Measurements from ENCODE around the gene ADRA2C.

Gene ADRA2C

DNA sequence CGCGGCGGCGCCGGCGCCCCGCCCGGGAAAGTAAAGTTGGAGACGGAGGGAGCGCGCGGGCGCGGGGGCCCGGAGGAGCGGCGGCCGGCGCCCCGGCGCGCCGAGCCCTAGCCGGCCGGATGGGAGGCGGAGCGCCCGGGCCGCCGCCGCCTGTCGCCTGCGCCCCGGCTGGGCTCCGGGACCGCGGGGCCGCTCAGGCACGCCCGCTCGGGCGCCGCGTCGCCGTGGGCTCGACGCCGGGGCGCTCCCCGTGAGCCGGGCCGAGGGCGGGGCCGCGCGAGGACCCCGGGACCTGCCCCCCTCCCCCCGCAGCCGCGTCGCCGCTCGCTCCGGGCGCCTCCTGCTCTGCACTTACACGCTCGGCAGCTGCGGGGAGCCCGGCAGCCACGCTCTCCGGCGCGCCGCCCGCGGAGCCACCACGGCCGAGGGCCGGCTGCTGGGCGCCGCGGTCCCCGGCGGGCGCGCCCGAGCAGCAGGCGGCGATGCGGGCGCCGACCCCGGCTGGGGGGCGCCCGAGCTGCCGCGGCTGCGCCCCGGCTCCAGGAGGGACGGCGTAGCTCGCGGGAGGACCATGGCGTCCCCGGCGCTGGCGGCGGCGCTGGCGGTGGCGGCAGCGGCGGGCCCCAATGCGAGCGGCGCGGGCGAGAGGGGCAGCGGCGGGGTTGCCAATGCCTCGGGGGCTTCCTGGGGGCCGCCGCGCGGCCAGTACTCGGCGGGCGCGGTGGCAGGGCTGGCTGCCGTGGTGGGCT, at the start of gene ADRA2C:
ADRA2C (plus strand) TSS at position 350 of the 749 bp plus-strand sequence; CDS start at position 572, 222 bp downstream.
- no peak for DNase-seq (ENCODE audit: low spot score)
- peak within 1 kb of the TSS; percentile 73 for H3K4me3 ChIP-seq
- TF ChIP-seq, protein P1, sequence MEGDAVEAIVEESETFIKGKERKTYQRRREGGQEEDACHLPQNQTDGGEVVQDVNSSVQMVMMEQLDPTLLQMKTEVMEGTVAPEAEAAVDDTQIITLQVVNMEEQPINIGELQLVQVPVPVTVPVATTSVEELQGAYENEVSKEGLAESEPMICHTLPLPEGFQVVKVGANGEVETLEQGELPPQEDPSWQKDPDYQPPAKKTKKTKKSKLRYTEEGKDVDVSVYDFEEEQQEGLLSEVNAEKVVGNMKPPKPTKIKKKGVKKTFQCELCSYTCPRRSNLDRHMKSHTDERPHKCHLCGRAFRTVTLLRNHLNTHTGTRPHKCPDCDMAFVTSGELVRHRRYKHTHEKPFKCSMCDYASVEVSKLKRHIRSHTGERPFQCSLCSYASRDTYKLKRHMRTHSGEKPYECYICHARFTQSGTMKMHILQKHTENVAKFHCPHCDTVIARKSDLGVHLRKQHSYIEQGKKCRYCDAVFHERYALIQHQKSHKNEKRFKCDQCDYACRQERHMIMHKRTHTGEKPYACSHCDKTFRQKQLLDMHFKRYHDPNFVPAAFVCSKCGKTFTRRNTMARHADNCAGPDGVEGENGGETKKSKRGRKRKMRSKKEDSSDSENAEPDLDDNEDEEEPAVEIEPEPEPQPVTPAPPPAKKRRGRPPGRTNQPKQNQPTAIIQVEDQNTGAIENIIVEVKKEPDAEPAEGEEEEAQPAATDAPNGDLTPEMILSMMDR (IDR thresholded peaks at IDR 0.05): no peak
- H3K27ac ChIP-seq: peak within 1 kb of the TSS; percentile 57 to 92

DNA sequence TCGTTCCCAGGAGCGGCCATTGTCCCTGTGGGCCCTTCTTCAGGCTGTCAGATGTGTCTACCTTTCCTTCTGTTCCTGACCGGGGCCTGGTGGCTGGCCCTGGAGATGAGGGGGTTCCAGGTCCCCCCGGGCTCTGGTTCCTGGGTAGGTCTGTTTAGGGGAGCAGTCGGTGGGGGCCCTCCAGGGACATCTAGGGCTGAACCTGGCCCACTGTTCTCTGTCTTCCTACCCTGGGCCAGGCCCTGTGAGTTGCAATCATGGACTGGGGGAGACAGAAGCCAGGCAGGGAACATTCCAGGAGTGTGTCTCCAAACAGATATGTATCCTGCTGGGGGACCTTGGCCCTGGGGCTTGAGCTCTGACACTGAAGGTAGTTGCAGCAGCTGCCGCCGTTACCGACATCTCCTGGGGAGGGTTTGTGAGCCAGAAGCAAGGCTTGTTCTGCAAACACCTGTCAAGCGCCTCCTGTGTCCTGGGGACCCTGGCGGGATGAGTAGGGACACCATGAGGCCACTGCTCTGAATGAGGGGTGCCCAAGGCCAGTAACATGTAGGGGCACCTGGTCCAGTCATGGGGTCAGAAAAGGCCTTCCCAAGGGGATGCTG, 49.5 kb upstream of the ADRA2C start:
- Histone ChIP-seq H3K27ac (no peak overlapping the region), H3K4me3 (no peak overlapping the region)
- TF ChIP-seq, protein P1 (IDR thresholded peaks at IDR 0.05): no peak
- DNase-seq (ENCODE audit: low spot score): no peak

DNA sequence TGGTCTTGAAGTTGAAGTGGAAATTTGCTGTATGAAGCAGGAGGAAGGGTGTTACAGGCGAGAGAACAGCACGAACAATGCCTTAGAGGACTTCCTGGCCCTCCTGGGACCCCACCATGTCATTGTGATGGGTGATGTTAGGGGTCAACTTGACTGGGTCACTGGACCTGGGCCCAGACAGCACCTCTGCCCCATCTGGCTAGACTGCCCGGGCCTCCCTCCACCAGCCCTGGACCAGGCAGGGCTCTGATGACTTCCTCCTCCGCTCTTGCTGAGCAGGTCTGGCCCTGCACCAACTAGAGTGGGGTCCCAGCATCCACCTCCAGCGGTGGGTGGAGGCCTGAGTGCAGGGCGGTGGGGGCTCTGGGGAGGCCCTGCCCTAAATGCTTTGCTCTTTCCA, 48.9 kb upstream of the ADRA2C start:
- Histone ChIP-seq H3K27ac (no peak overlapping the region), H3K4me3 (no peak overlapping the region)
- no peak for DNase-seq (ENCODE audit: low spot score)
- TF ChIP-seq, protein P1 (IDR thresholded peaks at IDR 0.05): no peak

DNA sequence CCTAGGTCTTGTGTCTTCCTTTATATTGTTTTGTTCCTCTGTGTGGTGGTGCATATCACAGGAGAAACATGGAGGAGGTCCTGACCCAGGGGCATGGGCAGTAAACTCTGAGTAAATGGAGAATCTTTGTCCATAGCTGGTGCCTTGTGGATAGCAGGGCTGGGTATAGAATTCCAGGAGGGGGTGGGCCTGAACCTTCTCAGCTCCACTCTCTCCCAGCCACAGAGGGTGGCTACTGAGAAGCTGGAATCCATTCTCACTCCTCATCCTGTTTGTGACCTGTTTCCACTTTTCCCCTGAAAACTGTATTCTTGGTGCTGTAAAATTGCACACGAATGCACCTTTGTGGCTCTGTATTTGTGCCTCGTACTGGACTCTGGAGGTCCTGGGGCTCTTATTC, 47.7 kb upstream of the ADRA2C start:
- DNase-seq (ENCODE audit: low spot score): no peak
- Histone ChIP-seq H3K4me3 (no peak overlapping the region), H3K27ac (no peak overlapping the region)
- TF ChIP-seq, protein P1 (IDR thresholded peaks at IDR 0.05): no peak

DNA sequence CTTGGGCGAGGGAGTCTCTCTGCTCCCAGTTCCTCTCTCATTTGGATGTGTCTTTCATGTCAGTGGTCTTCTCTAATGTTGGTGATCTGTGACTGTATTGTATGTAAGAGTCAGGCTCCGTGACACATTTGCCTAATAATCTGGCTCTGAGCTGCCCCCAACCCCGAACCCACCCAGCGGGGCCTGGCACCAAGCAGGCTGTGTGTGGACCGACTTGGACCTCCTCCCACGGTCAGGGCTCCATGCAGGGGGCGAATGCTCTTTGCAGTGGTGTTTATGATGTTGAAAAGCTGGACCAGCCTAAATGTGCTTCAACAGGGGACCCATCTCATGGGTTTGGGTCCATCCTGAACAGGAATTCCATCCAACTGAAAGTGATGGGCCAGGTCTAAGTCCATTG, 47.0 kb upstream of the ADRA2C start:
- Histone ChIP-seq H3K4me3 (no peak overlapping the region), H3K27ac (no peak overlapping the region)
- no peak for DNase-seq (ENCODE audit: low spot score)
- TF ChIP-seq, protein P1 (IDR thresholded peaks at IDR 0.05): no peak

DNA sequence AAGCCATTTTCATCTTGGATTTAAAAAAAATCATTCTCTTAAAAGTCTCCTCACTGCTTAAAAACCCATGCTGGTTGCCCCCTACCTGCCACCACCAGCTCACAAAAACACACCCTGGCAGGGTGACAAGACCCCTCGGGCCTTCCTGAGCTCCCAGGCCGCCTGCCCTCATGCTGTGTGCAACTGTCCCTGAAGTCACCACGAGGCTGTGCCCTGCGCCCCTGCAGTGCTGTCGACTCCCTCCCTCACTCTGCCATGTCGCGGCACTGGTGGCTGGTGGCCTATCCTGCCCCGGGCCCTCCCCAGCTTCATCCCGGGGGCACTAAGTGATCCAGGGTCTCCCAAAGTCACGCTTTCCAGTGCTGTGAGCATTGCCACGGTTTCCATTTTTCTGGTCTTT, 46.3 kb upstream of the ADRA2C start:
- TF ChIP-seq, protein P1 (IDR thresholded peaks at IDR 0.05): no peak

DNA sequence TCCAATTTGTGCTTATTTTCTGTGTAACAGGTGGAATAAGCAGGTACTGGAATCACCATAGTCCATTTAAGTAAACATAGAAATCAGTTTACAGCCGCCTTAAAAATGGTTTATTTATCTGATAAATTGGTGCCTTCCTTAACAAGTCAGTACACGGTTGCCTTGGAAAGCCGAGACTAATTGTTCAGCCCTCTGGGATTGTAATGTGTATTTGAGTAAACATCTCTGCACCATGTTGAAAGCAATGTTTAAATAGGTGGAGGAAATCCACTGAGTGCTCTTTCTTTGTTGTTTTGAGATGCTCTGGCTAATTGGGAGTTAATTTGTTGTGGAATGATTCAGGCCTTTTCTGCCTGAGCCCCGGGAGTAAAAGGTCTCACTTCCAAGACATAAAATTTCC, 45.7 kb upstream of the ADRA2C start:
- peak overlapping the region in 1 of 2 donors; percentile 83 for H3K27ac ChIP-seq
- H3K4me3 ChIP-seq: no peak overlapping the region
- no peak for DNase-seq (ENCODE audit: low spot score)
- TF ChIP-seq, protein P1 (IDR thresholded peaks at IDR 0.05): no peak

More for the DNA sequence above, 46.3 kb upstream of the ADRA2C start:
- no peak overlapping the region for H3K27ac ChIP-seq
- H3K4me3 ChIP-seq: no peak overlapping the region
- DNase-seq (ENCODE audit: low spot score): no peak
